H1 (cell line): ENCODE results near the gene SLC12A6. TPM values are rescaled to one million over a fixed set of nuclear protein-coding genes. Genes with fewer than 3 reads are reported as not detected.
A peak's percentile ranks its signal among the peaks of the same experiment; 100 is the strongest.

ENCODE experiments used
- CBX5 ChIP-seq: fragments of 300-800, 300-1000 bp; sonication (generic); IDR thresholded peaks from 2 replicates; pipeline ENCODE4 v1.7.1; 2016; ENCODE audit warnings: antibody characterized with exemption, low read length, low read depth
- CBX8 ChIP-seq: fragments of 300-800, 300-1000 bp; sonication (generic); IDR thresholded peaks from 2 replicates; pipeline ENCODE4 v1.7.1; 2016; ENCODE audit warnings: low read depth, low read length, borderline replicate concordance
- EP300 ChIP-seq, 2 experiments: IDR thresholded peaks; 1 replicate in 1 of 2; 2 replicates in 1 of 2; pipeline ENCODE4 v1.6.1; 2011 to 2012; ENCODE audit warnings: low read depth in 2 of 2, low read length in 2 of 2, mild to moderate bottlenecking in 2 of 2, borderline replicate concordance in 1 of 2, inconsistent platforms in 1 of 2, moderate library complexity in 1 of 2
- NRF1 ChIP-seq: IDR thresholded peaks from 2 replicates; pipeline ENCODE4 v1.6.1; 2011; ENCODE audit warnings: mild to moderate bottlenecking, low read depth, low read length, improper control_type of control experiment
- POLR2AphosphoS5 ChIP-seq: IDR thresholded peaks from 2 replicates; pipeline ENCODE4 v1.6.1; 2011; ENCODE audit warnings: low read depth, low read length
- POU5F1 ChIP-seq: IDR thresholded peaks from 2 replicates; pipeline ENCODE4 v1.6.1; 2011; ENCODE audit warnings: low read depth, mild to moderate bottlenecking, low read length, moderate library complexity
- RBBP5 ChIP-seq: IDR thresholded peaks from 2 replicates; pipeline ENCODE4 v1.7.1; 2012; ENCODE audit warnings: low read depth, mild to moderate bottlenecking, inconsistent platforms, low read length, moderate library complexity, borderline replicate concordance
- SP1 ChIP-seq: IDR thresholded peaks from 2 replicates; pipeline ENCODE4 v1.6.1; 2011; ENCODE audit warnings: low read depth, low read length
- SP4 ChIP-seq: IDR thresholded peaks from 2 replicates; pipeline ENCODE4 v1.6.1; 2012; ENCODE audit warnings: low read length, inconsistent platforms
- SRF ChIP-seq: IDR thresholded peaks from 2 replicates; pipeline ENCODE4 v1.6.1; 2011; ENCODE audit warnings: mild to moderate bottlenecking, low read depth, low read length, moderate library complexity
- TAF7 ChIP-seq: optimal IDR thresholded peaks from 2 replicates; pipeline ENCODE3; 2011; ENCODE audit warnings: low read depth, mild to moderate bottlenecking, inconsistent platforms, low read length, moderate library complexity, borderline replicate concordance
- TCF12 ChIP-seq: IDR thresholded peaks from 2 replicates; pipeline ENCODE4 v1.6.1; 2011; ENCODE audit warnings: low read depth, mild to moderate bottlenecking, low read length
- TEAD4 ChIP-seq: IDR thresholded peaks from 2 replicates; pipeline ENCODE4 v1.6.1; 2012; ENCODE audit warnings: low read depth, low read length, inconsistent platforms, mixed read lengths
- ZNF274 ChIP-seq: IDR thresholded peaks from 2 replicates; pipeline ENCODE4 v1.7.0; 2012; ENCODE audit warnings: low read length, borderline replicate concordance; ENCODE audit errors: extremely low read depth
- polyA plus RNA-seq, 7 experiments: library from polyadenylated mRNA; depleted of rRNA in 3 of 7; stranded (reverse) in 5 of 7; unstranded in 2 of 7; fragments of >200 nt in 5 of 7; fragments of 200-250 nt in 2 of 7; gene quantifications; 1 replicate in 5 of 7; 2 replicates in 1 of 7; 4 replicates in 1 of 7; pipeline versions ENCODE4 v1.2.1 to v1.2.3, GENCODE V29; 2011 to 2013; ENCODE audit warnings: missing spikeins in 2 of 7, mixed read lengths in 2 of 7
- total RNA-seq: library from RNA; stranded (reverse); fragmentation: NEBNext Ultra II Directional; extraction: Animal tissue kit (Norgen Biotek cat#: 25700); gene quantifications from 2 replicates; pipeline ENCODE4 v1.2.1, GENCODE V29; 2021

Gene SLC12A6
- total and polyA plus RNA-seq, 2 of the 8 experiments (the other 6 are each of a cell fraction or from before 2014, with no cell fraction given) = 9.2 to 11.1 TPM

- no peak for TF ChIP-seq SRF
- TF ChIP-seq ZNF274 = no peak
- TF ChIP-seq EP300 (IDR thresholded peaks at IDR 0.05; ENCODE audit: borderline replicate concordance in 1 of 2, low read depth in 2 of 2, low read length in 2 of 2) = peak in 1 of 2 experiments; percentile 4; a peak in 1 of 3 replicates
- 0 out of 2 replicates have a peak, but pooled peaks have one; percentile 32 for TF ChIP-seq SP4
- no peak for TF ChIP-seq CBX8
- 0 out of 2 replicates have a peak, but pooled peaks have one; percentile 44 for TF ChIP-seq TCF12
- 0 out of 2 replicates have a peak, but pooled peaks have one; percentile 24 for TF ChIP-seq TEAD4
- no peak for TF ChIP-seq CBX5
- TF ChIP-seq SP1 = peak; percentile 49; the same call in 1 of the 2 replicates
- TF ChIP-seq POLR2AphosphoS5 = peak; percentile 73; the same call in 1 of the 2 replicates
- TF ChIP-seq RBBP5 = peak; percentile 85; the same call in 1 of the 2 replicates
- TF ChIP-seq POU5F1 = no peak
- TF ChIP-seq NRF1 = no peak
- TF ChIP-seq TAF7 = peak; percentile 87
Observed at GRCh38 chr15:34209421-34210282, 127.9 kb downstream of the SLC12A6 start, which contains the start of gene KATNBL1 (continued).
